GM19238 (cell line): ENCODE results near the gene CCDC51.
"Not testable (repeated sequence)": the region's sequence is repeated elsewhere in the genome, so short reads cannot be mapped to it uniquely, and the experiment has no call there.

Experiments
- DNase-seq: peaks from one replicate; pipeline ENCODE4 v3.0.0; 2011; ENCODE audit warnings: low spot score; ENCODE audit not compliant: insufficient read length

The CCDC51 gene

DNA sequence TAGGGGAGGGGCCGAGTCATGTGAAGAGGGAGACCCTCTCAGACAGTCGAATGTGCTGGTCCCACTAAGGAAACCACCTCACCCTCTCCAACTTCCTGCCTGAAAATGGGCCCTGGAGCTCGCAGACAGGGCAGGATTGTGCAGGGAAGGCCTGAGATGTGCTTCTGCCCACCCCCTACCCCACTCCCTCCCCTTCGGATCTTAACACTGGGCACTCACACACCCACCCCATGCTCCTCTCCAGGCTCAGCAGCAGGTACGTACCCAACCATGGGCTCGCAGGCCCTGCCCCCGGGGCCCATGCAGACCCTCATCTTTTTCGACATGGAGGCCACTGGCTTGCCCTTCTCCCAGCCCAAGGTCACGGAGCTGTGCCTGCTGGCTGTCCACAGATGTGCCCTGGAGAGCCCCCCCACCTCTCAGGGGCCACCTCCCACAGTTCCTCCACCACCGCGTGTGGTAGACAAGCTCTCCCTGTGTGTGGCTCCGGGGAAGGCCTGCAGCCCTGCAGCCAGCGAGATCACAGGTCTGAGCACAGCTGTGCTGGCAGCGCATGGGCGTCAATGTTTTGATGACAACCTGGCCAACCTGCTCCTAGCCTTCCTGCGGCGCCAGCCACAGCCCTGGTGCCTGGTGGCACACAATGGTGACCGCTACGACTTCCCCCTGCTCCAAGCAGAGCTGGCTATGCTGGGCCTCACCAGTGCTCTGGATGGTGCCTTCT lies 26.6 kb upstream of the CCDC51 start:
- no peak for DNase-seq

DNA sequence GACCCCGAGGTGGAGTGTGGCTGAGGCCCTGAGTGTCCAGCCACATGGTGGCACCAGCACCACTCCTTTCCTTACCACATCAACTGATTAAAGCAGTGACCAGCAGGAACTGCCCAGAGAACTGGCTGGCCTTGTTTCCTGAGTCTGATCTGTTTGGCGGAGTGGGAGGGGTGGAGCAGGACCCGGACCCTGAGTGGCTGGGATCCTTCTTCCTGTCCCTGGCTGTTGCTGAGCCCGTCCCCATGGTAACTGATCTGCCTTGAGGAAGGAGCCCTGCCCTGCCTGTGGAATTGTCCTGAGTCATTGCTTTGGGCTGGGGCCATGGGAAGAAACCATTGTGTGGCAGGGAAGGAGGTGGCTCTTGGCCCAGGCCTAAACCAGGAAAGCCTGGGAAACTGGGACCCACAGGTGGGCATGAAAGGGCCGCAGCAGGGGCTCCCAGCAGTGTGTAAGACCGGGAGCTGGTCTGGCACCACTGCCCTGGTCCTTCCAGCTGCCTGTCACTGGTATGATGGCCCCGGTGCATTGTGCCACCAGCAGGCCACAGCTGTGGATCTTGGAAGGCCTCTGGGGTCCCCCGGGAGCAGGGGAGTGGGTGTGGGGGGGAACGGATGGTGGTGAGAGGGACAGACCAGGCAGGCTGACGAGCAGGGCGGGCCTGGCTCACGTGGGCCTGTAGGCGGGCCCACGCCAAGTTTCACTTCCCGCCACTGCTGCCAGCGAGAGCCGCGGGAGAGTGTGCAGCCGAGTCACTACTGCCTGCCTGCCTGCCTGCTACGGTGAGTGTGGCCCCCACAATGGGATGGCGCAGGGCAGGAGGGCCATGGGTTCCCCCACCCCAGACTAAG lies 25.8 kb upstream of the CCDC51 start:
- peak; percentile 91 for DNase-seq

DNA sequence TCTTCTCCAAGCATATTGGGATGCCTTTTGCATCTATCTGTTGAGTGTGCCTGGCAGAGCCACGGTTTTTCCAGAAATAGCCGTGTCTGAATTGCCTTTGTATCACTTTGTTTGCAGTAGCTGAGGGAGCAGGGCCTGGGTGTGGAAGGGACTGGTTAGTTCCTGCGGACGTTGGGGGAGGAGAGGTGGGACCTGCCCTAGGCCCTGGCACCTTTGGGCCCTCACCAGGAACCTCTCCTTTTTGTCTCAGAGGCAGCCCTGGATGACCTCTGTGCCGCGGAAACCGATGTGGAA lies 25.3 kb upstream of the CCDC51 start:
- no peak for DNase-seq

DNA sequence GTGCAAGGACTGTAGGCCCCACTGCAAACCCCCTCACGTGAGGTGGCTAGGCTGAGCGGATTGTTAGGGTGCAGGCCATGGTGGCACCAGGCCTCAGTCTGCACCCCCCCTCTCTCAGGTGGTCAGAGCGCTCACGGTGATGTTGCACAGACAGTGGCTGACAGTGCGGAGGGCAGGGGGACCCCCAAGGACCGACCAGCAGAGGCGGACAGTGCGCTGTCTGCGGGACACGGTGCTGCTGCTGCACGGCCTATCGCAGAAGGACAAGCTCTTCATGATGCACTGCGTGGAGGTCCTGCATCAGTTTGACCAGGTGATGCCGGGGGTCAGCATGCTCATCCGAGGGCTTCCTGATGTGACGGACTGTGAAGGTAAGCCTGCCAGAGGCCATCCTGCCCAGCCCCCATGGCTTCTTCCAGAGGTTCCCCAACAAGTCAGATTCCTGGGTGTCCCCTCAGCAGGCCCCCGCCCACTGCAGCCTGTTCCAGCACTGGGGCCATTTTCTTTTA lies 24.8 kb upstream of the CCDC51 start:
- no peak for DNase-seq

DNA sequence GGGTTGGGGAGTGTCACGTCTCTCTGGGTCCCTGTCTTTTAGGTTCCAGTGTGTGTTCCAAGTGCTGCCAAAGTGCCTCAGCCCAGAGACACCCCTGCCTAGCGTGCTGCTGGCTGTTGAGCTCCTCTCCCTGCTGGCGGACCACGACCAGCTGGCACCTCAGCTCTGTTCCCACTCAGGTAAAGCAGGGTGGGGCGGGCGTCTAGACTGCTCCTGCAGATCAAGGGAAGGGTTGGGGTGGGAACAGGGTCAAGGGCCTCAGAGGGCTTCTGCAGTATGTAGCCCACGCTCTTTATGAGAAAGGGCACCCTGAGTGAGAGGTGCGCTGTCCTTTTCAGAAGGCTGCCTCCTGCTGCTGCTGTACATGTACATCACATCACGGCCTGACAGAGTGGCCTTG lies 23.8 kb upstream of the CCDC51 start:
- no peak for DNase-seq

DNA sequence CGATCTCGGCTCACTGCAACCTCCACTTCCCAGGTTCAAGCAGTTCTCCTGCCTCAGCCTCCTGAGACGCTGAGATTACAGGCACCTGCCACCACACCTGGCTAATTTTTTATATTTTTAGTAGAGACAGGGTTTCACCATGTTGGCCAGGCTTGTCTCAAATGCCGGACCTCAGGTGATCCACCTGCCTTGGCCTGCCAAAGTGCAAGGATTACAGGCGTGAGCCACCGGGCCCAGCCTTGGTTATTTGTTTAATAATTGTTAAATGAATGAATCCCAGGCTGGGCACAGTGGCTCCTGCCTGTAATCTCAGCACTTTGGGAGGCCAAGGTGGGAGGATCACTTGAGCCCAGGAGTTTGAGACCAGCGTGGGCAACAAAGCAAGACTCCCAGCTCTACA lies 21.8 kb upstream of the CCDC51 start:
- DNase-seq, result not testable (repeated sequence)

DNA sequence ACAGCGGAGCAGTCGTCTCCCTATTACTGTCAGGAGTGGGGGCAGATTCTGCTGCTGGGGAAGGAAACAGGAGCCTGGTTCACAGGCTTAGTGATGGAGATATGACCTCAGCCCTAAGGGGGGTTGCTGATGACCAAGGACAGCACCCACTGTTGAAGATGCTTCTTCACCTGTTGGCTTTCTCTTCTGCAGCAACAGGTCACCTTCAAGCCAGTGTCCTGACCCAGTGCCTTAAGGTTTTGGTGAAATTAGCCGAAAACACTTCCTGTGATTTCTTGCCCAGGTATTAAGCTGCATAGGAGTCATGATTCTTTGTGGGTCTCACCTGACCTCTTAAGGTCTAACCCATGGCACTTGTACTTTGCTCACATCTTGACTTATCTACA lies 20.6 kb upstream of the CCDC51 start:
- no peak for DNase-seq

DNA sequence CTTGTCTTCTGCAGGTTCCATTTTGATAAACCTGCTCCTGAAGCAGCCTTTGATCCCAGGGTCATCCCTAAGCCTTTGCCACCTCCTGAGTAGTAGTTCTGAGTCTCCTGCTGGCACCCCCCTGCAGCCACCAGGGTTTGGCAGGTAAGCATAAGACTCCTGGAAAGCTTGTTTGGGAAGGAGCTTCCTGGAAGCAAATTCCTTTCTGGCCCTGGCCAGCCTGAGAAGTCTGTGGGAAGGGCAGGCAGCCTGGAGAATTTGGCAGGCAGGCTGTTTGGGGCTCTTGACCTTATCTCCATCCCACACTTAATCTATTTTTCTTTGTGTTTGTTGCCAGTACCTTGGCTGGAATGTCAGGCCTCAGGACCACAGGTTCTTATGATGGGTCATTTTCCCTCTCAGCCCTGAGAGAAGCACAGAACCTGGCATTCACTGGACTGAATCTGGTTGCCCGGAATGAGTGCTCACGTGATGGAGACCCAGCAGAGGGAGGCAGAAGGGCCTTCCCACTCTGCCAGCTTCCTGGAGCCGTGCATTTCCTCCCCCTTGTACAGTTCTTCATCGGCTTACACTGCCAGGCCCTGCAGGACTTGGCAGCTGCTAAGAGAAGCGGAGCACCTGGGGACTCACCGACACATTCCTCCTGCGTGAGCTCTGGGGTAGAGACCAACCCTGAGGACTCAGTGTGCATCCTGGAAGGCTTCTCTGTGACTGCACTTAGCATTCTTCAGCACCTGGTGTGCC lies 20.0 kb upstream of the CCDC51 start:
- DNase-seq, result no peak

DNA sequence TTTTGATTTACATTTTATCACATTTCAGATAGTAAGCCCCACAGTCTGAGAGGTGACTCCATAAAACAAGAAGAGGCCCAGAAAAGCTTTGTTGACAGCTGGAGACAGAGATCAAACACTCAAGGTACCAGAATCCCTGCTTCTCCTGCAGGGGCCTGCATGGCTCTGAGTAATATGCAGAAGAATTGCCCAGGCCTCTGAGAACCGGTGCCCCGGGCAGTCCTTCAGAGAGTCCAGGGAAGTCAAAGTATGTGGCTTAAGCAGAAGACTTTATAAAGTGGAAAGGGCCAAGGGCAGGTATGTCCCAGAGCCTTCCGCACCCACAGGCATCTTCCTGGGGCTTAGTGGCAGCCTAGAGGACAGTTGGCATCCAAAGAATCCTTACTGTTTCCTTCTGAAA lies 19.4 kb upstream of the CCDC51 start:
- DNase-seq, result no peak

DNA sequence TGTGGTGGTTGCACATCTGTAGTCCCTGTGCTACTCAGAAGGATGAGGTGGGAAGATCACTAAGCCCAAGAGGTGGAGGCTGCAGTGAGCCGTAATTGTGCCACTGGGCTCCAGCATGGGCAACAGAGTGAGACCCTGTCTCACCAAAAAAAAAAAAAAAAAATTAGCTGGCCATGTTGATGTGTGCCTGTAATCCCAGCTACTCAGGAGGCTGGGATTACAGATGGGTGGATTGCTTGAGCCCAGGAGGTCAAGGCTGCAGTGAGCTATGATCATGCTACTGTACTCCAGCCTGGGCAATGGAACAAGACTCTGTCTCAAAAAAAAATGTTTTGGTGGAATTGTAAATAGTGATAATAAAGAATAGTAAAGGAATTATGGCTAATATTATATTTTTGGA lies 16.5 kb upstream of the CCDC51 start:
- no peak for DNase-seq

DNA sequence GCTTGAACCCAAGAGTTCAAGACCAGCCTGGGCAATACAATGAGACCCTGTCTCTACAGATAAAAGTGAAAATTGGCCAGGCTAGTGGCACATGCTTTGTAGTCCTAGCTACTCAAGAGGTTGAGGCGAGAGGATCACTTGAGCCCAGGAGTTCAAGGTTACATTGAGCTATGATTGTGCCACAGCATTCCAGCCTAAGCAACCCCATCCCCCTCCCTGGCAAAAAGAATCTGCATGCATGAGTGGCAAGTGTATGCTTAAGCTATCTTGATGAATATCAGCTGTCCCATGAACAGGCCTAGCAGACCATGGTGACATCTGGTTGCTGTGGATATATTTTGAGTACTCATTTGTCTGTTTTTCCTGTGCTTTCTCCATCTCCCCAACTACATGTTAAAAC lies 11.4 kb upstream of the CCDC51 start:
- DNase-seq, result no peak

DNA sequence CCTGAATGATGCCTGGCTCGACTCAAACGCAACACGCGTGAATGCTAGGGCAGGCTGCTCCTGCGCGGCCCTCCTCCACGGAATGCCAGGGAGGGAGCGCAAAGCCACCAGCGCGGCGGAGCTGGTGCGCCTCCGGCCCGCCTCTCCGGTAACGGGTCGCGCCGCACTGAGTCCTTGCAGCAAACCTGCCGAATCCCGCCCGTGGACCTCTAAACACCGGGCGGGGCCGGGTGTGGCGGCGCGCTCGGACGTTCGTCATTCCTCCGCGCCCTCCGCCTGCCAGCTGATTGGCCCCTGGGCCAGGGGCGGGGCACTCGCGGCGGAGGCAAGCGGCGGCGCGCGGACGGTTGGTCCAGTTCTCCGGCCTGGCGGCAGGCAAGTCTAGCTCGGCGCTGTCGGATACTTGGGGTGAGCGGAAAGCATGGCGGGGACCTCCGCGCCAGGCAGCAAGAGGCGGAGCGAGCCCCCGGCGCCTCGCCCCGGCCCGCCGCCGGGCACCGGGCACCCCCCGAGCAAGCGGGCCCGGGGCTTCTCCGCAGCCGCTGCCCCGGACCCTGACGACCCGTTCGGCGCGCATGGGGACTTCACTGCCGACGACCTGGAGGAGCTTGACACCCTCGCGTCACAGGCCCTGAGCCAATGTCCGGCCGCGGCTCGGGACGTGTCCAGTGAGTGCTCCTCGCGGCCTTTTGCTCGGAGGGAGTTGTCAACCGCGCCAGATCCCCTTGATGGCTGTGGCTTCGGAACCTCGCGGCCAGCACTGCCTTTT lies 6.7 kb upstream of the CCDC51 start, which contains the start of gene ATRIP:
Gene ATRIP, plus strand, starts transcription at position 313 of the 769 bp plus-strand sequence. Its CDS starts 109 bp downstream, at position 422.
- DNase-seq, result peak; percentile 87

DNA sequence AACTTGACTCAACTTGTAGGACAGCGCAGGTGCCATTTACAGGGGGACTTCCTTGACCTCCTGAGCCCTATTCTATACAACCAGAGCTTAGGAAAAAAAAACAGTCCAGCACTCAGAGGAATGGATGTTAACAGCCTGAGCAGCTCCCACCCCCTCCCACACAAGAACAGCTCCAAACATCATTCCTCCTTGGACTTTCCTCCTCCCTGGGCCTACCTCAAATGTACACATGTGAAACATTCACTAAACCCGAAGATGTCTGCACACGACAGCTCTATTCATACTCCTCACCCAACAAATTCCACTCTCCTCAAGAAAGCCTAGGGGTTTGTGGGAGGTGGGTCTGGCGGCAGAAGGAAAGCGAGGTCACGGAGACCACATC lies 6.1 kb upstream of the CCDC51 start:
- DNase-seq, result no peak

DNA sequence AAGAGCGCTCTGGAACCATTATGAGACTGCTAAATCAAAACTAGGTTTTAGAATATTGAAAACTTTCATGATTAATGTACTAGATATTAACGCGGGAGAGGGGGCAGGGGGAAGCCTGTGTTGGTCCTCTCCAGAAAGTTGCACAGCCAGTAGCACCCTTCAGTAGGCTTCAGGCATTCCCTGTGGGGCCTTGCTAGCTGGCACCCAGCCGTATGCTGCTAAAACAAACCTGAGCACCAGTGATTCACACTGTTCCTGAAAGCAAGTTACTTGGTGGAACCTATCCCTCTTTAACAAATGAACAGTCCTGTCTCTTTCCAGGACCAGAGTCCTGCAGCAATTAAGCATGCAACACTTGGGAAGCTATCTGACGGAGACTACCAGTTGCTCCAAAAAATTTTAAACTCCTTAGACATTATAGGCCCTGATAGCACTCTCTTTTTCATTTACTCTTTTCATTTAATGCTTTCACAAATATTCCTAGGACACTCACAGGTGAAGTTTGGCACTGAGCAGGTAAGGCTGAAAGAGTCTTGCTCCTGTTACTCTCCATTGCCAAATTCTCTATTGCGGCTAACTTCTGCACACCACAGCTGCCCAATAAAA lies 5.5 kb upstream of the CCDC51 start:
- DNase-seq, result no peak

DNA sequence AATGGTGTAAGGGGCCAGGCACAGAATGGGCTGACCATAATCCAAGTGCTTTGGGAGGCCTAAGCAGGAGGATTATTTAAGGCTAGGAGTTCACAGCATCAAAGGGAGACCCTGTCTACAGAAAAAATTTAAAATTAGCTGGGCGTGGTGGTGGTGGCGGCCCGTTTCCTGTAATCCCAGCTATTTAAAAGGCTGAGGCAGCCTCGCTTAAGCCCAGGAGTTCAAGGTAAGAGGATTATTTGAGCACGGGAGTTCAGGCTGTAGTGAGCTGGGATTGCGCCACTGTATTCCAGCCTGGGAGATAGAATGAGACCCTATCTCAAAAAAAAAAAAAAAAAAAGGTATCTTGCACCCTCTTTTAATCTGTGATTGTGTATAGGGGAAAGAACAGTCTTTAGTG lies 2.0 kb upstream of the CCDC51 start:
- no peak for DNase-seq

DNA sequence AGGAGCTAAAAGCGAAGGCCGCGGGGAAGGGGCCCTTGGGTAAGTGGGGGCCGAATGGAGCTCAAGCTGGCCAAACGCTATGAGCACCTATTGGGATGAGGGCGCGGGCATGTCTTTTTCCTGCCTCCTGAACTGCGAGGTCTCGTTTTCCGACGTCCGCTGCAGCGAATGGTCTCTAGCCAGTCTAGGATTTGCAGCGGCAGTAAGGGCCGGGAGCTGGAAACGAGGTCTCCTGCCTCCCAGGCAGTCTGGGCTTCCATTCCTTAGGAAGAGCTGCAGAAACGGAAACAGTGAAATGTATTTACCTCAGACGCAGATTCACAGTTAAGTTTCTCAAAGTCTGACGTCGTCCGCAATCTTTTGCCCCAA lies 655 bp upstream of the CCDC51 start:
- no peak for DNase-seq

DNA sequence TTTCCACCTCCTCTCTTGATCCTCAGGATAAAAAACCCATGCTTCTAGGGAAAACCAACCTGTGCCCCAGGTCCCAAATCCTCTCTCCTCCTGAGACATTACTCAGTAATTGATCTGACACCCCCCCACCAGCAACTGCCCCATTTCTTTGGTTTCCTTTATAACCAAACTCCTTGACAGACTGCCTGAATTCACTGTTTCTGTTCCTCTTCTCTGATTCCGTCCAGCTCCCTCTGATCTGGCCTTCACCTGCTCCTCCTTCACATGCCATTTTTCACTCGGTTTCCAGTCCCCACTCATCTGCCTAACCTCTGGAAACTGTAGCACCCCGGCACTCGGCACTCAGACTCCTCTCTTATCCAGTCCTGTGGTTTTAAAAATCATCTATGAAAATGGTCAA lies 2.1 kb downstream of the CCDC51 start:
- no peak for DNase-seq

DNA sequence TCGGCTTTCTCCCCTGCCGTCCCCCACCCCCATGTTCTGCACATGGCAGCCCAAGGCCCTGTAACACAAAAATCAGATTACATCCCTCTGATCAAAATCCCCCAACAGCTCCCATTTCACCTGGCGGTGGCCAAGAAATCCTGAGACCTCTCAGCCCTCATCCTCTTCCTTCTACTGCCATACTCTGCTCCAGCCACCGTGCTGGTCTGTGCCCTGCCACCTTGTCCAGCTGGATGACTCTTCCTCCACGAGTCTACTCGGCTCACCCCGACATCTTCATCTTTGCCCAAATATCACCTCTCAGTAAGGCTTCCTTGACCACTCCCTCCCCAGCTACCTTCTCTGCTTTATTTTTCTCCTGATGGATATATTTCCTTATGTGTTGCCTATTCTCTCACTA lies 3.1 kb downstream of the CCDC51 start:
- no peak for DNase-seq

DNA sequence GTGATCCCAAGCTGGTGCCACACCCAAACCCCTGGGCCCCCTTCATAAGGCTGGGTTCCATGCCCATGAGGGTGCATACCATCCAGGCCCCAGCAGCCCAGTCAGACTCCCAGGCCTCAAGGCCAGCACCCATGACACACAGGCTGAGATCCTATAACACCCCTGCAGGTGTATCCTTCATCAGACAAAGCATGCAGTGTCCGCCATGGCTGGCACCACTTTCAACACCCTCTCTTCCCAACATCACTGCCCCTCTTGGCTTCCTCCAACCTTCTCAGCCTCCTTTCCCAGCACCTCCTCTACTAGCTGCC lies 3.5 kb downstream of the CCDC51 start:
- no peak for DNase-seq

DNA sequence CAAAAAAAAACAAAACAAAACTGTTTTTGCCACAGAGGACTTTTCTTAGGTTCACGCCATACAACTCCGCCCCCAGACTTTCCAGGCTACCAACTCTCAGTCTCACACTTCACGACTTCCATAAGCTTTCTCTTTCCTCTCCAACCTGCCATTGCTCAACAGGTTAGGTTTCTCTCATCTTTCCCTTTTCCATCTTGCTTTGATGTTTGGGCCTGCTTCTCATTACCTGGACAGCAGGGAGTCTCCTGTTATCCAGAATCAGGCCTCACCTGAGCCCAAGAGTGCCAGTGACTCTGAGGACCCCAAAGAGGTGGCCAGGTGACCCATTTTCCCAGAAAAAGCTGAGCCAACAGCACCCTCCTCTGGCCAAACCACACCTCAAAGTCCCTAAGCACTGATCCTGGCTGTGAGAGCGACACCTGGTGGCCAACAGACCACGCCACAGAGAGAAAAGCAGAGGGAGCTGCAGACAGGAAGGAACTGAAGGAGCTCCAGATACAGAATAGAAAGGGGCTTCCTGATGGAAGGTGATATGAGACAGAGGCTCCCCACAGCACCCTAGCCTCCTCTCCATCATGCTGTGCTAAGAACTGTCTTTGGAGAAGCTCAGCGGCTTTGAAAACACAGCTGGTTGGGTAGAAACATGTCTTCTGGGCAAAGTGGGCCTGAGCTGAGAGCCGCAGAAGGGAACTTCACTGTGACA lies 4.0 kb downstream of the CCDC51 start:
- peak; percentile 77 for DNase-seq

DNA sequence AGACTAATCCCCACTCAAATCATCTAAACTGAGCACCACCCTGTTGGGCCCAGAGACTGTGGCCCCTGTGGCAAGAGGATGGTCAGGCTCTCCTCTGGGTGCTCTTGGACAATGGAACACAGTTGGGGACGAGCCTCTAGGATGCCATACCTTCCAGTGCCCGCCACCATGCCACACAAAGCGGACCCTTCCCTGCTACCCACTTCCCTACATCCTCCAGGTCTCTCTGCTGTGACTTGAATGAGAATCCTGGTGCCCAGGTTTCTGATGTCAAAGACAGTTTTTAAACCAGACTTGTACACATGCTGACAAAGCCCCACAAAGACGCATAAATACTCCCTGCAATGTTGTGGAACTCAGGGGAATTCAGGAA lies 4.7 kb downstream of the CCDC51 start:
- no peak for DNase-seq
